HG03108 (cell line): ENCODE measurements around the gene ZSCAN1.
"Not testable (repeated sequence)": the region's sequence is repeated elsewhere in the genome, so short reads cannot be mapped to it uniquely, and the experiment has no call there.

Source experiments
- ATAC-seq: cut with Tn5 transposase; IDR thresholded peaks from one replicate; pipeline ENCODE4 v1.9.1; 2021; ENCODE audit warnings: moderate library complexity; ENCODE audit not compliant: unreplicated experiment

Gene ZSCAN1

DNA sequence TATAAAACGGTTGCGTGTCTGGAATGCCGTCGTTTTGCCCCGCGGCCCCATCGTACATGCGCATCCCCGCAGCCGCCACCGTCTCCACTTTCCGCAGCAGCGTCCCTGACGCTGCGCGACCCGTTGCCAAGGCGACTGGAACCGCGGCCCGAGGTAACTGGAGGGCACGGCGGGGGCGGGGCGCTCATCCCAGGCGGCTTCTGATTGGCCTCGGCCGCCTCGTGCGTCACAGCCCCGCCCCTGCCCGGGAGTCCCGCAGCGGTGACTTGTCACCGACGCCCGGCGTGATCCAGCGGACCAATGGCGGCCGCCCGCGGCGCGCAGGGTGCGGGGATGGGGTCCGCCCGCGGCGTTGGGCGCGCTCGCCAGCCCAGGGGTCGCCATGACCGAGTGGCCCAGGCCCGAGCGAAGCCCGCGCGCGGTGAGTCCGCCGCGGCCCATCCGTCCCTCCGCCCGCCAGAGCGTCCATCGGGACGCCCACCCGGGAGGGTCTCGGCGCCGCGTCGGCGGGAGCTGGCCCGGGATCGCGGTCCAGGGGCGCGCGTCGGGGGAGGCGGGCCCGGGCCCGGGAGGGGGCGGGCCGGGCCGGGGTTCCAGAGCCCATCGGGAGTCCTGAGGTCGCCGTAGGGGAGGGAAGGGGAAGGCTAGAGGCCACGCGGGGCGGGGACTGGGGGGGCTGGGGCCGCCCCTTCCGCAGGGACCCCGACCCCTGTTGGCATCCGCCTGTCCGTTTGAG, at the start of gene ZSCAN1:
TSS of gene ZSCAN1 (plus strand) at position 285 of the 736 bp plus-strand sequence. CDS start 3,812 bp downstream, outside the sequence.
- no peak for ATAC-seq

DNA sequence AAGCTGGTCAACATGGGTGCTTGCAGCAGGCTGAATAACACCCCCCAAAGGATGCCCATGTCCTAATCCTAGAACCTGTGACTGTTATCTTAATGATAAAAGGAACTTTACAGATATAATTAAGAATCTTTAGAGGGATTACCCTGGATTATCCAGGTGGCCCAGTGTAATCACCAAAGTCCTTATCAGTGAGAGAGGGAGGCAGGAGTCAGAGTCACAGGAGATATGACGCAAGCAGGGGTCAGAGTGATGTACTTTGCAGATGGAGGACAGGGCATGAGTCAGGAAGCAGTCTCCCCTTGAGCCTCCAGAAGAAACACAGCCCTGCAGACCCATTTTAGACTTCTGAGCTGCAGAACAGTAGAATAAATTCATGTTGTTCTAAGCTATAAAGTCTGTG, 41.0 kb upstream of the ZSCAN1 start:
- no peak for ATAC-seq

DNA sequence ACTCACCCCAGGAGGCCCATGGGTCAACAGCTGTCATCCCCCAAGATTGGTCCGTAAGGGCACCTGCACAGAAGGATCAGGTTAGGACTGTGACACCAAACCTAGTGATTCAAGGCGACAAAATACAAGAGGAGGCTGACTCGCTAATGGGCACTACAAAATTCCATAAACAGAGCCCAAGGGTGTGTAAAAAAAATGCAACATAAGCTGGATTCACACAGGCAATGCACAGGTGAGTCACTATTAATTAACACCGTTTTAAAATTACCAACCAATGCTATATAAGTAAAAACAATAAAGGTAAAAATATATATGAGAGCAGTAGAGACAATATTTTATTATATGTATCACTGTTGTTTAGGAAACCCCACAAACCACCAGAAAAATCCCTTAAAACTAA, 33.1 kb upstream of the ZSCAN1 start:
- no peak for ATAC-seq

GRCh38 chr19:58001895-58002369, 31.9 kb upstream of the ZSCAN1 start:
- no peak for ATAC-seq

DNA sequence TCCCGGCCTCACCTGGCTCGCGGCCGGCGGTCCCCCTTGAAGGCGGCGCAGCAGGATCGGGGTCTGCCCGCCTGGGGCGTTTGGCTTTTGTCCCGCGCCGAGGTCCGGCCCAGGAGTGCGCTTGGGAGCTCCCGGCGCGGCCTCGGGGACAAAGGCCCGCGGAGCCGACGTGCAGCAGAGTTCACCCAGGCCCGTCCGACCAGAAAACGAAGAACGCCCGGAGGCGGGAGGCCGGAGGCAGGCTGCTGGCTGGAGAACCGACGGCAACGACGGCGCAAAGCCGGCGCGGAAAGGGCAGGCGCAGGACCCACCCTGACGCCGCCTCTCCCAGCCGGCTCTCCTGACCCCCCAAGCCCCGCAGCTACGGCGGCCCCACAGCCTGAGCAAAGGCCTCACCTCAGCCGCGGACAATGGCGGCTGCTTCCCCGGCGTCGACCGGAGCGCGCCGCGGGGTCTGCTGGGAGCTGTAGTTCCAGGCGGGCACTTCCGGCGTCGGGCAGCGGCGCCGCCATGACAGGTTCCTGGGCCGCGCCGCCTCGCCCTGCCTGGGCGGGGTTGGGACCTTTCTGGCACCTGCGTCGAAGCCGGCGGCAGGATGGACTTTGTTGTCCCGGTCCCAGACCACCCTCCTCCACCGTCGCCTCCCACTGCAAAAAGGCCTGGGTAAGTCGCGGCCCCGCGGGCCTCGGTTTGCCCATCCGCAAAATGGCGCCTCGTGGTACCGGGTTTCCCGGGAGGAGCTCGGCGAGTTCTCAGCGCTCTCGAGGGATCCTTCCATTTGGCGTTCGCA, 31.2 kb upstream of the ZSCAN1 start, which contains the start of gene ZNF606:
TSS of gene ZNF606 (minus strand) at position 437 of the 790 bp plus-strand sequence. CDS start 1,501 bp downstream, outside the sequence.
- ATAC-seq = peak; percentile 98

DNA sequence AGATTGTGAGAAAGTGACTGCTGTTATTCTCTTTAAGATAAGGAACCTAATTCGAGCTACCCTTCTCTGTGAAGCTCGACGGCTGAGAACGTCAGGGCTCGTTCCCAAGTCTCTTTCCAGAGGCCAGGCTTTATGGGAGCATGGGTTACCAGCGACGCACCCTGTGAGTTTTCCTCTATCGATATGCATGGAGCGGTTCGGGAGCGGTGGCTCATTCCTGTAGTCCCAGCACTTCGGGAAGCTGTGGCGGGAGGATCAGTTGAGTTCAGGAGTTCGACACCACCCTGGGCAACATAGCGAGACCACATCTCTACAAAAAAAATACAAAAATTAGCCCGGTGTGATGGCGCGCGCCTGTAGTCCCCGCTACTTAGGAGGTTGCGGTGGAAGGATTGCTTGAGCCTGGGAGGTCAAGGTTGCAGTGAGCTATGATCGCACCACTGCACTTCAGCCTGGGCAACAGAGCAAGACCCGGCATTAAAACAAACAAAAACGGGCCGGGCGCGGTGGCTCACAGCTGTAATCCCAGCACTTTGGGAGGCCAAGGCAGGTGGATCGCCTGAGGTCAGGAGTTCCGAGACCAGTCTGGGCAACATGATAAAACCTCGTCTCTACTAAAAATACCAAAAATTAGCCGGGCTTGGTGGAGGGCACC, 30.5 kb upstream of the ZSCAN1 start:
- no peak for ATAC-seq

DNA sequence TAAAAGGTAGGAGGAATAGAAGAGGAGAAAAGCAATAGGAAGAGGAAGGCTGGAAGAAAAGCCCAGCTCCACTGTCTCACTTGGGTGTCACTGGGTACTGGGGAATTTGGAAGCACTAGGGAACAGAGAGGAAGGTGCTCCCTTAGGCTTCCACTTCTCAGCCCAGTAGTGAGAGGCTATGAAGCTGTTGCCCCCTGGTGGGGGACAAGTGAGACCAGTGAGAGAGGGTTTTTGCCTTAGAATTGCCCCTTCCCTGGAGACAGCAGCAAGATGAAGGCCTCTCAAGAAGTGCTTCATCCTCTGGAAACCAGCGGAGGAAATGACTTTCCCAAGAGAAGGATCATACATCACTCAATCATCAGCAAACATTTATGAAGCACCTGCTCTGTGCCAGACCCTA, 26.5 kb upstream of the ZSCAN1 start:
- ATAC-seq = no peak

DNA sequence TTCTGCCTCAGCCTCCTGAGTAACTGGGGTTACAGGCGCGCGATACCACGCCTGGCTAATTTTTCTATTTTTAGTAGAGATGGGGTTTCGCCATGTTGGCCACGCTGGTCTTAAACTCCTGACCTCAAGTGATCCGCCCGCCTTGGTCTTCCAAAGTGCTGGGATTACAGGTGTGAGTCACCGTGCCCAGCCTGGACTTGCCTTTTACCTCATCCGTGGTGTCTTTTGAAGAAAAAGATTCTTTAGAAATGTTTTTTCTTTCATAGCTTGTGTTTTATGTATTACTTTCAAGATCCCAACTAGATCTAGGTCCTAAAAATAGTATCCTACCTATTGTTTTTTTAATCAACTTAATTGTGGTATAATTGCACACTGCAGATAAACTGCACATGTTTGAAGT, 24.9 kb upstream of the ZSCAN1 start:
- ATAC-seq = not testable (repeated sequence)

GRCh38 chr19:58009301-58009665, 24.5 kb upstream of the ZSCAN1 start:
- ATAC-seq = no peak

DNA sequence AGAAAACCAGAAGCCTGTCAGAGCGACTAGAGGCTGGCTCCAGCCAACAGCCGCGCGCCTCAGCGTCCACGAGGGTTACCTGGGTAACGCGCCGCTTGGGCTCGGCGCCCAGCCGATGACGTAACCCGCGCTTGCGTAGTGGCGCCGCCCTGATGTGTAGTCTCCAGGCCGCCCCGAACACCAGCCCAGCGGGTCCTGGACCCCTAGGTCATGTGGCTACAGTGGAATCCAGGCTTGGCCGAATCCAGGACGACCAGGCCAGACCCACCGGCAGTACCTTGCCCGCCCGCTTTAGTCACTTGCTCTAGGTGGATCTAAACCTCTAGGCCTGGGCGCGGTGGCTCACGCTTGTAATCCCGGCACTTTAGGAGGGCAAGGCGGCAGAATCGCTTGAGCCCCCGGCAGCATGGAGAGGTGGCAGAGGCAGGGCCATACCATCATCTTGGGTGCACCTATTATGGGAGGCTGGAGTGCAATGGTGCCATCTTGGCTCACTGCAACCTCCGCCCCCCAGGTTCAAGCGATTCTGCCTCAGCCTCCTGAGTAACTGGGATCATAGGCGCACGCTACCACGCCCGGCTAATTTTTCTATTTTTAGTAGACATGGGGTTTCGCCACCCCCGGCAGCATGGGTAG, 24.0 kb upstream of the ZSCAN1 start:
- peak; percentile 74 for ATAC-seq

DNA sequence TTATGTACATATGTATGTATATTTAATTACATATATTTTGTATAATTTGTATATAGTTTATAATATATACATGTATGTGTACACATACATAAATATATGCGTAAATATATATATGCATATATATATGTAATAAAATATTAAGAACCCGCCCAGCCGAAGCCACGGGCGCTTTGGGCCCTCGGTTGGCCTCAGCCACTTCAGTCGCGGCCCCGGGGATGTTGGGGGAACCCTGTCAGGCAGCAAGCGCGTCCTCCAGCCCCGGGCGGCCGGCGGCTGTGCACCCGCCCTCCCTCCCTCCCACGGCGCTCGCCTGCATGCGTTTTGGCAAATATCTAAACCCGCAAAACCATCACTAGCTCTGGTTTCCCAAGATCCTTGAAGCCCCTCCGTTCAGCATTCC, 23.3 kb upstream of the ZSCAN1 start:
- no peak for ATAC-seq

GRCh38 chr19:58014141-58014540, 19.7 kb upstream of the ZSCAN1 start:
- ATAC-seq = no peak

DNA sequence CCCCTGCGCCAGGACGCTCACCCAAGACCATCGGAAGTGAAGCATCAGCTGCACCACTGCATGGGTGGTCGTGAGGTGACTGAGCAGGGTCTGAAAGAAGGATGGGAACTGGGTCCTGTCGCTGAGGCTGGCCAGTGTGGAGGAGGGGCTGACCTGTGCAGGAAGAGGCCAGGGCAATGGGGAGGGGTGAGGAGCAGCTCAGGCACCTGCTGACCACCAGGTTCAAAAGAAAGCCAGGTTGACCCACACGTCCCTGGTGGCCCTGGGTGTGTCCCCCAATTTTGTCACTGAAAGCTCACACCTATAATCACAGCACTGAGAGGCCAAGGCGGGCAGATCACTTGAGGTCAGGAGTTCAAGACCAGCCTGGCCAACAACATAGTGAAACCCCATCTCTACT, 13.7 kb upstream of the ZSCAN1 start:
- ATAC-seq = no peak

GRCh38 chr19:58021541-58022282, 12.1 kb upstream of the ZSCAN1 start:
- ATAC-seq = no peak

- ATAC-seq = no peak
Observed at GRCh38 chr19:58022283-58022660, 11.6 kb upstream of the ZSCAN1 start.

GRCh38 chr19:58024661-58025060, 9.2 kb upstream of the ZSCAN1 start:
- no peak for ATAC-seq

DNA sequence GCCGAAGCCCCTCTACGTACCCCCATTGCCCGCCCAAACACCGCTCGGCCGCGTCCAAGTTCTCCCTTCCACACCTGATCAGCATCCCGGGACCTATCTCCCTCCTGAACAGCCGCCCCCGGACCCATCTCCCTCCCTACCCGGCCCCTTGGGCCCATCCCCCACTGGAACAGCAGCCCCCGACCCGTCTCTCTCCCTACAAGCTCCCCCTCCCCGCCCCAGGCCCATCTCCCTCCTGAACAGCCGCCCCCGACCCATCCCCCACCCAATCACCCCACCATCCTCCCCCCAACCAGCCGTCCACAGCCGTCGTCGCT, 610 bp downstream of the ZSCAN1 start:
- no peak for ATAC-seq

DNA sequence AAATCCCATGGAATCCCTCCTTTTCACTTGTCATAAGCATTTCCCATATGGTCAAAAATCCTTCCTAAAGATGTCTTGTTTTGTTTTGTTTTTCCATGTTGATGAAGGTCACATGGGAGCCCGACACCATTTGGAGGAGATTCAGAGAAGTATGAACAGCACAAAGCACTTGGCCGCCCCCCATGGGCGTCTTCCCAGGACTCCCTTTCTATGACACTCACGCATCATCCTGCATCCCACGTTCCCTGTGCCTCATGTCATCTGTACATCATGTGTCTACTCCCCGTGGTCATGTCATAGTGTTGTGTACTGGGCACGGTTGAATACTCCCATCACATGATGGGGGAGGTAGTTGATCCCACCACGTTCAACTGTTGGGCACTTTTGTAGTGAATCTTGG, 2.0 kb downstream of the ZSCAN1 start:
- no peak for ATAC-seq

- ATAC-seq = no peak
Observed at GRCh38 chr19:58037927-58038687, 4.3 kb downstream of the ZSCAN1 start.

DNA sequence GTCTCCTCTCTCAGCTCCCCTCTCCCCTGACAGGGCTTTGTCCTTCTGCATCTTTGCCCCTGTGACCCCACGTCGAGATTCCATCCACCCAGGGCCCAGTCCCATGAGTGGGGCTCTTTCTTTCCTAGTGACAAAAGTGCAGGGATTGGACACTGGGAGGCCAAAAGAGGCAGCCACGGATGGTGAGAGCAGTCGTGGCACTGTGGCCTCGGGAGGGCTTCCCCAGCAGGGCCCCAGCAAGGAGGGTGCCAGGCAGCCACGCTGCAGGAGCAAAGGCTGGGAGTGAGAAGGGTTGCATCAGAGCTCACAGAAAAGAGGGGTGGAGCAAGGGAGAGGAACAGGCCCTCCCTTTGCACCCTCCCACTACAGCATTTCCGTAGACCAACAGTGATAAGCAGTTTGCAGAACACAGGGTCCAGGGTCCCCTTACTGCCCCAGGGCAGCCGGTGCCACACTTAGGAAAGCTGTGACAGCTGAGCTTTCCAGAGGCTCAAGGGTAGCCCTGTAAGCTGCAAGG, 4.9 kb downstream of the ZSCAN1 start:
- no peak for ATAC-seq
